ENCODE results near the gene DENND11.

Gene DENND11

GRCh38 chr7:141679014-141679413 is 23.0 kb downstream of the DENND11 start:
- no peak for DNase-seq (ENCODE audit: low read depth in 2 of 2)

GRCh38 chr7:141676618-141677017 is 25.3 kb downstream of the DENND11 start:
- DNase-seq (ENCODE audit: low read depth in 2 of 2), result no peak

GRCh38 chr7:141675436-141676215 is 26.3 kb downstream of the DENND11 start:
- DNase-seq (ENCODE audit: low read depth in 2 of 2), result no peak

- no peak for DNase-seq (ENCODE audit: low read depth in 2 of 2)
Measured at GRCh38 chr7:141674702-141675101, 27.3 kb downstream of the DENND11 start.

GRCh38 chr7:141674171-141674671 is 27.7 kb downstream of the DENND11 start:
- no peak for DNase-seq (ENCODE audit: low read depth in 2 of 2)

GRCh38 chr7:141673346-141673745 is 28.6 kb downstream of the DENND11 start:
- no peak for DNase-seq (ENCODE audit: low read depth in 2 of 2)

GRCh38 chr7:141671705-141672496 is 30.1 kb downstream of the DENND11 start:
- no peak for DNase-seq (ENCODE audit: low read depth in 2 of 2)

GRCh38 chr7:141668853-141669252 is 33.1 kb downstream of the DENND11 start:
- no peak for DNase-seq (ENCODE audit: low read depth in 2 of 2)

GRCh38 chr7:141666071-141666470 is 35.9 kb downstream of the DENND11 start:
- no peak for DNase-seq (ENCODE audit: low read depth in 2 of 2)

- DNase-seq (ENCODE audit: low read depth in 2 of 2), result no peak
Measured at GRCh38 chr7:141665208-141666035, 36.5 kb downstream of the DENND11 start.

- DNase-seq (ENCODE audit: low read depth in 2 of 2), result no peak
Measured at GRCh38 chr7:141664450-141664849, 37.5 kb downstream of the DENND11 start.

GRCh38 chr7:141663081-141663849 is 38.7 kb downstream of the DENND11 start:
- DNase-seq (ENCODE audit: low read depth in 2 of 2), result no peak

GRCh38 chr7:141660259-141660658 is 41.7 kb downstream of the DENND11 start:
- no peak for DNase-seq (ENCODE audit: low read depth in 2 of 2)

GRCh38 chr7:141659501-141659900 is 42.5 kb downstream of the DENND11 start:
- DNase-seq (ENCODE audit: low read depth in 2 of 2), result no peak

GRCh38 chr7:141654551-141654950 is 47.4 kb downstream of the DENND11 start:
- peak; percentile 8 to 11 for DNase-seq (ENCODE audit: low read depth in 2 of 2)

GRCh38 chr7:141652691-141653090 is 49.3 kb downstream of the DENND11 start:
- DNase-seq (ENCODE audit: low read depth in 2 of 2), result no peak

Data from stimulated activated CD4-positive, alpha-beta T cell treated with anti-CD3 and anti-CD28 coated beads, Interleukin-1b, Interleukin-23, amount 100 ng/mL, for 1 hour (primary cell).